Measurements from ENCODE around the gene CATSPER3. TPM values are rescaled to one million over a fixed set of nuclear protein-coding genes. Genes with fewer than 3 reads are reported as not detected.

The CATSPER3 gene
- total and polyA plus RNA-seq, 9 donors: 0.25 to 0.86 (median 0.55) TPM

GRCh38 chr5:135059000-135059923, 91.6 kb downstream of the CATSPER3 start:
- no peaks in the 10 kb centered on the region for H3K36me3 ChIP-seq (ENCODE audit: control insufficient read depth, insufficient read depth, low read length)
- no peak overlapping the region for H3K27ac ChIP-seq (ENCODE audit: low read length)
- peaks cover 31% of the 10 kb centered on the region for H3K4me1 ChIP-seq (ENCODE audit: control insufficient read depth, insufficient read depth, low read length)
- no peaks in the 10 kb centered on the region for H3K9me3 ChIP-seq (replicated peaks; ENCODE audit: control insufficient read depth, low read depth, low read length)
- no peak for DNase-seq
- WGBS (ENCODE audit: insufficient coverage): 78% methylated on average over 10 of the region's 12 CpGs
- no peak overlapping the region for H3K4me3 ChIP-seq (ENCODE audit: low read length)
- H3K27me3 ChIP-seq (ENCODE audit: control insufficient read depth, insufficient read depth, low read length): peaks cover 32% of the 10 kb centered on the region

DNA sequence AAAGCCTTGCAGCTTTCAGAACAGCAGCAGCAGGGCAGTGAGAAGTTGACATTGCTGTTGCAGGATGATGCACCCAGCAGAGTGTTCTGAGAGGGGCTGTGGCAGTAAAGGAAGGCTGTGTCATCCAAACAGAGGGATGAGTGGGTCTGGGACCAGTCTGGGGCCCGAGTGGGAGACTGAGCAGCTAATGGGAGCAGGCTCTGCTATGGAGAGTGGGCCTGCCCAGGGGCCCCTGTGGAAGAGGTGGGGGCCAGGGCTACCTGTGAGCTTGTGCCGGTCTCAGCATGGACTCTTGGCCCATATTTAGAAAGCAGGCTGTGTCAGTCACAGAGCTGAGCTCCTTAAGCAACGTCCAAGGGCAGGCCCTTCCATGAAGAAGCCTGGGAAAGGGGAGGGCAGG, 92.3 kb downstream of the CATSPER3 start:
- no peak for DNase-seq
- Histone ChIP-seq H3K4me1 (ENCODE audit: control insufficient read depth, insufficient read depth, low read length) (peaks cover 33% of the 10 kb centered on the region), H3K4me3 (ENCODE audit: low read length) (no peak overlapping the region), H3K9me3 (replicated peaks; ENCODE audit: control insufficient read depth, low read depth, low read length) (no peaks in the 10 kb centered on the region), H3K36me3 (ENCODE audit: control insufficient read depth, insufficient read depth, low read length) (no peaks in the 10 kb centered on the region), H3K27me3 (ENCODE audit: control insufficient read depth, insufficient read depth, low read length) (peaks cover 27% of the 10 kb centered on the region), H3K27ac (ENCODE audit: low read length) (no peak overlapping the region)
- 77% methylated on average over 2 of the region's 3 CpGs for WGBS (ENCODE audit: insufficient coverage)

DNA sequence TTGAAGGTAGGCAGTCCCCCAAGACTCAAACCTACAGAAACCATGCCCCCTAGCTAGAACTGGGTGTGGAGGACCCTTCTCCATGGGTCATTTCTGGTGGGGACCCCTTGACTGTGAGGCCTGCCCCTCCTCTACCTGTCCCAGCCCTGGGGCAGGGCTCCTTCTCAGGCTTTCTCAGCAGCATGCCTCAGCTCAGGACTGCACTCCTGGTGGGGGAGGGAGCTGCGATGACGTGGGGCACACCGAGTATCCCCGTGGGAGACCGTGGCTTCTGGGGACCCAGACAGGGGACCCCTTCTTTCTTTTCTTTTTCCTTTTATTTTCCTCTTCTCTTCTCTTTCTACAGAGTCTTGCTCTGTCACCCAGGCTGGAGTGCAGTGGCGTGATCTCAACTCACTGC, 93.3 kb downstream of the CATSPER3 start:
- DNase-seq: no peak
- WGBS (ENCODE audit: insufficient coverage): 98% methylated on average over 6 of the region's 6 CpGs
- peaks cover 24% of the 10 kb centered on the region for H3K4me1 ChIP-seq (ENCODE audit: control insufficient read depth, insufficient read depth, low read length)
- H3K27ac ChIP-seq (ENCODE audit: low read length): no peak overlapping the region
- H3K27me3 ChIP-seq (ENCODE audit: control insufficient read depth, insufficient read depth, low read length): peaks cover 20% of the 10 kb centered on the region
- no peaks in the 10 kb centered on the region for H3K9me3 ChIP-seq (replicated peaks; ENCODE audit: control insufficient read depth, low read depth, low read length)
- no peak overlapping the region for H3K4me3 ChIP-seq (ENCODE audit: low read length)
- H3K36me3 ChIP-seq (ENCODE audit: control insufficient read depth, insufficient read depth, low read length): no peaks in the 10 kb centered on the region

Other genes starting within 250 kb of the CATSPER3 start
- gene CAMLG, start 229.4 kb upstream of the CATSPER3 start, total RNA-seq: 40.7 TPM
- 10 to 100 TPM; 47.4 to 58.5 (median 55.2) TPM for gene CAMLG, start 229.4 kb upstream of the CATSPER3 start, polyA plus RNA-seq (ENCODE audit: insufficient read depth in 1 of 8, insufficient read length in 8 of 8, low replicate concordance in 1 of 8)
- 30.0 TPM for gene DDX46, start 209.1 kb upstream of the CATSPER3 start, total RNA-seq
- gene DDX46, start 209.1 kb upstream of the CATSPER3 start, polyA plus RNA-seq (ENCODE audit: insufficient read depth in 1 of 8, insufficient read length in 8 of 8, low replicate concordance in 1 of 8): 10 to 100 TPM; 39.1 to 61.8 (median 52.4) TPM
- gene C5orf24, start 121.9 kb upstream of the CATSPER3 start, total RNA-seq: 39.1 TPM
- 10 to 100 TPM; 50.9 to 75.4 (median 67.2) TPM for gene C5orf24, start 121.9 kb upstream of the CATSPER3 start, polyA plus RNA-seq (ENCODE audit: insufficient read depth in 1 of 8, insufficient read length in 8 of 8, low replicate concordance in 1 of 8)
- gene TXNDC15, start 93.5 kb upstream of the CATSPER3 start, total RNA-seq: 72.7 TPM
- 10 to 100 TPM; 60.3 to 95.4 (median 71.2) TPM for gene TXNDC15, start 93.5 kb upstream of the CATSPER3 start, polyA plus RNA-seq (ENCODE audit: insufficient read depth in 1 of 8, insufficient read length in 8 of 8, low replicate concordance in 1 of 8)
- gene PCBD2, start 62.8 kb upstream of the CATSPER3 start, total RNA-seq: 8.9 TPM
- 10 to 100 TPM in 3 of 8 donors, 1 to 10 TPM in 5; 7.3 to 12.3 (median 9.2) TPM for gene PCBD2, start 62.8 kb upstream of the CATSPER3 start, polyA plus RNA-seq (ENCODE audit: insufficient read depth in 1 of 8, insufficient read length in 8 of 8, low replicate concordance in 1 of 8)
- 3.6 TPM for gene PITX1, start 66.3 kb downstream of the CATSPER3 start, total RNA-seq
- gene PITX1, start 66.3 kb downstream of the CATSPER3 start, polyA plus RNA-seq (ENCODE audit: insufficient read depth in 1 of 8, insufficient read length in 8 of 8, low replicate concordance in 1 of 8): 10 to 100 TPM in 1 of 8 donors, 1 to 10 TPM in 7; 4.4 to 11.1 (median 8.4) TPM